DMS53 treated with DMSO at 0.1 percent for 48 hours (cell line): ENCODE results near the gene ANKRD13B.
"Not testable (repeated sequence)": the region's sequence is repeated elsewhere in the genome, so short reads cannot be mapped to it uniquely, and the experiment has no call there.

Source experiments
- DNase-seq: peaks from one replicate; lab custom pipeline; 2025; ENCODE audit not compliant: unreplicated experiment; lab: John Stamatoyannopoulos, UW

The ANKRD13B gene

GRCh38 chr17:29640981-29641642 is 48.2 kb downstream of the ANKRD13B start:
- DNase-seq = no peak

- no peak for DNase-seq
These were observed 49.3 kb downstream of the ANKRD13B start for GRCh38 chr17:29642171-29642611.

- no peak for DNase-seq
These were observed 50.9 kb downstream of the ANKRD13B start for GRCh38 chr17:29643817-29644160.

- DNase-seq = no peak
These were observed 52.7 kb downstream of the ANKRD13B start for GRCh38 chr17:29645515-29646051.

GRCh38 chr17:29648005-29648404 is 55.1 kb downstream of the ANKRD13B start:
- DNase-seq = no peak

- no peak for DNase-seq
These were observed 56.4 kb downstream of the ANKRD13B start for GRCh38 chr17:29649359-29649758.

GRCh38 chr17:29650396-29650795 is 57.5 kb downstream of the ANKRD13B start:
- no peak for DNase-seq

- not testable (repeated sequence) for DNase-seq
These were observed 59.0 kb downstream of the ANKRD13B start for GRCh38 chr17:29651913-29652312.

- no peak for DNase-seq
These were observed 60.0 kb downstream of the ANKRD13B start for GRCh38 chr17:29652976-29653375.

GRCh38 chr17:29653995-29654714 is 61.2 kb downstream of the ANKRD13B start:
- no peak for DNase-seq

GRCh38 chr17:29655323-29655722 is 62.4 kb downstream of the ANKRD13B start:
- DNase-seq = no peak

GRCh38 chr17:29659155-29659554 is 66.2 kb downstream of the ANKRD13B start:
- no peak for DNase-seq

- DNase-seq = peak; percentile 17
These were observed 68.3 kb downstream of the ANKRD13B start for GRCh38 chr17:29661213-29661612.

- peak; percentile 74 for DNase-seq
These were observed 70.2 kb downstream of the ANKRD13B start for GRCh38 chr17:29663155-29663554.
